NCI-H82 treated with DMSO at 0.1 percent for 48 hours (cell line): ENCODE measurements around the gene INO80D.
"Not testable (repeated sequence)": the region's sequence is repeated elsewhere in the genome, so short reads cannot be mapped to it uniquely, and the experiment has no call there.

Experiments used
- DNase-seq: peaks from one replicate; lab custom pipeline; 2025; ENCODE audit not compliant: unreplicated experiment; lab: John Stamatoyannopoulos, UW

INO80D gene

DNA sequence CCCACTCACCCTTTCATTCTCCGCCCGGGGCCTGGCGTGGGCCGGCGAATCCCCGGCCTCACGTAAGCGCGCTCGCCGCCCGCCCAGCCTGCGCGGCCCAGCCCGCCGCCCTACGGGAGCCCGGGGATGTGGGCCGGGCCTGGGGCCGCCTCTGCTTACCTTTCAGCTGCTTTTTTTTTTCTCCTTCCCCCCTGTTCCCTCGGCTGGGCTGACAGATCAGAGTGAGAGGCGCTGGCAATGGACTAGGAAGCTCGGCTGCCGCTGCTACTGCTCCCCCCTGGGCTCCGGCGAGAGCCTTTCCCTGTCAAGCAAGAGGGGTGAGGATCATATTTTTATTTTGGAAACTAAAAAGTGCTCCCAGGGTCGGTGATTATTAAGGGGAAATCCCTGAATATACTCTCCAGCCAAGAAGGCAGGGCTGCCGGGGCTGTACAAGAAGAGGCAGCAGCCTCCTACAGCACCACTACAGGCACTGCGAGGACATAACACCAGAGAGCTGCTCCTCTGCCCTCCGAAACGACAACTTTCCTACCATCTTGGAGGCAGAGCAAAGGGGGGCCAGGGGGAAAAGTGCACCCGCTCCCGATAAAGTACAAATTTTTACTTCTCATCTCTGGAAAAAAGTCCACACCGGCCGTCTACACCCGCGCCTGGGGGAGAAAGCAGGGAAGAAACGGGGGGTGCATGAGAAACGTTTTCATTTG is at the start of gene INO80D:
Gene INO80D, minus strand, starts transcription at position 433 of the 704 bp plus-strand sequence. CDS start 23,158 bp downstream, outside the sequence.
- peak; percentile 87 for DNase-seq

GRCh38 chr2:206127656-206128055 is 41.7 kb upstream of the INO80D start:
- DNase-seq: no peak

GRCh38 chr2:206125901-206126300 is 39.9 kb upstream of the INO80D start:
- DNase-seq: no peak

GRCh38 chr2:206122569-206122968 is 36.6 kb upstream of the INO80D start:
- not testable (repeated sequence) for DNase-seq

DNA sequence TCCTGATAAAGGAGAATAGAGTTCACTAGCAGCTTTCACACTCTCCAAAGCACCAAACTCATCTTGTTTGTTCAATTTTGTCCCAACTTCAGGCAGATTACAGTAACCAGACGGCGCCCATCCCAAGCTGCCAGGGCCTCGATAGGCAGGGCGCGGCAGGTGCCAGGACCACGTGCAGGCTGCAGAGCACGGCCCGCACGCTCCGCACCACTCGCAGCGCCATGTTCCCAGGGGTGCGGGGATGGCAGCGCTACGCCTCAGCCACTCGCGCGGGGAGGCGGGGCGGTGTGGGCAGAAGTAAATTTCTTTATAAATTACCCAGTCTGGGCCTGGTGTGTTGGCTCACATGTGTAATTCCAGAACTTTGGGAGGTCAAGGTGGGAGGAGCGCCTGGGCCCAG is 30.3 kb upstream of the INO80D start:
- no peak for DNase-seq

DNA sequence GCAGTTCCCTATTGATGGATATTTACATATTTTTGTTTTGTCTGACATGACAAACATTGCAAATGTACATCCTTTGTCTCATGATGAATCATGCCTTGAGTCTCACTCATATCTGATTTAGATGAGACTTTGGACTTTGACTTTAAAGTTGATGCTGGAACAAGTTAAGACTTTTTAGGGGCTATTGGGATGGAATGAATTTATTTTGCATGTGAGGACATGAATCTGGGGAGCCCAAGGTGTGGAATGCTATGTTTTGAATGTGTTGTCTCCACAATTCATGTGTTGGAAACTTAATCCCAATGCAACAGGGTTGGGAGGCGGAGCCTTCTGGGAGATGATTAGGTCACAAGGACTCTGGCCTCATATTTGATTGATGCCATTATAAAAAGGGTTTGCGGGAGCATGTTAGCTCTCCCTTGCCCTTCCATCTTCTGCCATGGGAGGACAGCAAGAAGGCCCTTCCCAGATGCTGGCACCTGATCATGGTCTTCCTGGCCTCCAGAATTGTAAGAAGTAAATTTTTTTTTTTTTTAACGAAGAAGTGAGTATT is 29.1 kb upstream of the INO80D start:
- DNase-seq: no peak

DNA sequence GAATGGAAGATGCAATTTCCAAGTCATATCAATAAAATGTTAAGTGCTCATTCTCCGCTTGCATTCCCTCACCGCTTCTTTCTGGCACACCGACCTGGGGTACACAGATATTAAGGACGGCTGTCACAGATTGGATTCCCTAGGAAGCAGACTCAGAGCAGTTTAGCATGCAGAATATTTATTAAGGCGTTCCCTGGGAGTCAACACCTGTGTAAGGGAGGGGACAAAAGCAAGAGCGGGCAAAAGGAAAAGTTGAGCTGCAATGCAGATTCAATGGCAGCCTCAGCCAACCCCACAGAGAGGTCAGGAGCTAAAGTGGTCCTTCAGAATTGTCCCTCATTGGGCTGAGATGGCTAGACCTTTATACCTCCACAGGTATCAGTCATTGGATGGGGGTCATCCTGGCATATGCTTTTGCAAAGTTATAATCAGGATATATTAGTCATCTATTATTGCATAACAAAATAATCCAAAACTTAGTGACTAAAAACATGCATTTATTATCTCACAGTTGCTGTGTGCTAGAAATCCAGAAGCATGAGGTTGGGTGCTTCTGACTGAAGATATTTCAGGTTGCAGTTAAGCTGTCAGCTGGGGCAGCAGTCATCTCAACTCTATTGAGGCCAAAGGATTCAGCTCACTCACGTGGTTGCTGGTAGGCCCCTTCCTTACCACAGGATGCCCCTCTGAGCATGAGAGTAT is 27.0 kb upstream of the INO80D start:
- DNase-seq: no peak

DNA sequence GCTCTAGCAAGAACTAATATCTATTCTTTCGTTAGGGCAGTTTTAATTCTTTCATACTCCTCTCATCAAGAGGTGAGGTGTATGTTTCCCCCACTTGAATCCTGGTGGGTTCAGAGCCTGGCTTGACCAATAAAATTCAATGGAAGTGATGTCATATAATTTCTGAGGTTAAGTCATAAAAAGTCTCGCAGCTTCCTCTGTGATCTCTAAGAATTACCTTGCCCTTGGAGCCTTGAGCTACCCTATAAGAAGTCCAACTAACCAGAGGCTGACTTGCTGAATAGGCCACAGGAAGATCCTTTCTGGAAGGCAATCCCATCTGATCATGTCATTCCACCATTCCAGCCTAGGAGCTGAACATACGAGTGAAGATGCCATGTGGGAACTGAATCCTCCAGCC is 26.1 kb upstream of the INO80D start:
- no peak for DNase-seq

- DNase-seq: no peak
Measured at GRCh38 chr2:206108713-206109112, 22.7 kb upstream of the INO80D start.

GRCh38 chr2:206105541-206105940 is 19.6 kb upstream of the INO80D start:
- no peak for DNase-seq

DNA sequence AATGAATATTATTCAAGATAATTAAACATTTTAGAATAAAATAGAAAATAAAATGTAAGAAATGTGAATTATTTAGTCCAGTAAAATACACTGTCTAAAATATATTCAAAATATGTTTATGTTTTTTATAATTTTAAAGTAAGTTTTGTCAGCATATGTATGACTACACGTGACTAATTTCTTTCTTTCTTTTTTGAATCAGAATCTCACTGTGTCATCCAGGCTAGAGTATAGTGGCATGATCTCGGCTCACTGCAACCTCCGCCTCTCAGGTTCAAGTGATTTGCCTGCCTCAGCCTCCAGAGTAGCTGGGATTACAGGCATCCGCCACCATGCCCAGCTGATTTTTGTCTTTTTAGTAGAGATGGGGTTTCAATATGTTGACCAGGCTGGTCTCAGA is 19.1 kb upstream of the INO80D start:
- DNase-seq: no peak

GRCh38 chr2:206098872-206099271 is 12.9 kb upstream of the INO80D start:
- not testable (repeated sequence) for DNase-seq

DNA sequence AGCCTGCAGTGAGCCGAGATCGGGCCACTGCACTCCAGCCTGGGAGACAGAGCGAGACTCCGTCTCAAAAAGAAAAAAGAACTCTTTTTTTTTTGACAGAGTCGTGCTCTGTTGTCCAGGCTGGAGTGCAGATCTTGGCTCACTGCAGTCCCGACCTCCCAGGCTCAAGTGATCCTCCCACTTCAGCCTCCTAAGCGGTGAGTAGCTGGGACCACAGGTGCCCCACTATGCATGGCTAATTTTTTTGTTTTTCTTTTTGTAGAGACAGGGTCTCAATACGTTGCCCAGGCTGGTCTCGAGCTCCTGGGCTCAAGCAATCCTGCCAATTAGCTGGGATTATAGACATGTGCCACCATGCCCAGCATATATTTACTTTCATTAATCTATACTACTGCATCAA is 12.5 kb upstream of the INO80D start:
- no peak for DNase-seq

- no peak for DNase-seq
Measured at GRCh38 chr2:206096876-206097275, 10.9 kb upstream of the INO80D start.

DNA sequence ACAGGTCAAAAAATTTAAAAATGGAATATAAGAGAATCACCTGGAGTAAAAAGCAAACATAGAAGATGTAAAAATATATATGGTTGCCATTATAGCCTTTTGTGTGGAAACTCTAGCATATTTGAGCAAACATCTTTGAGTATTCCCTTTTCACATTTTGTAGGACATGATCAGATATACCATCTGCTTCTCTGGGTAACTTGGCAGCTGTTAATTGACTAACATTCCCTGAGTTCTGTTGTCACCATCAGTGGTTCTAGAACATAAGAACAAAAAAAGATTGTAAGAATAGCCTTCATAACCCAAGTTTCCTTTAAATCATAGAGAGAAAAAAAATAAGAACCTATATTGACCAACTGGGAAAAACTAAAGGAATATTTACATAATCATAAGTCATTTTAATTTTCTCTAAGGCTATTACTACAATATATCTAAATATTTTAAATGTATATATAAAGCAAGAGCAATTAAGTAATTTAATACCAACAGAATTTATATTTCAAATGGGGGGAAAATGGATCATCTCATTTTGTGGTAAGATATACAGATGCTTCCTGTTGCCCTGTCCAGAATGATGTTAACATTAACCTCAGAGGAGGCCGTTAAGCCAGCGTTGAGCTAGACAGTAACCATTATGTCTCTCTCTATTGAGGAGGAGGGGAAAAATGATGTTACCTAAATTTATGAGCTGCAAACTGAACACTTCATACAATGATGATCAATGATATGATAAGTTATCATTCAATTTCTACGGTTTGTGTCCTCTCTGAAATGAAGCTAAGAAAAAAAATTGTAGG is 9.8 kb upstream of the INO80D start:
- DNase-seq: no peak

DNA sequence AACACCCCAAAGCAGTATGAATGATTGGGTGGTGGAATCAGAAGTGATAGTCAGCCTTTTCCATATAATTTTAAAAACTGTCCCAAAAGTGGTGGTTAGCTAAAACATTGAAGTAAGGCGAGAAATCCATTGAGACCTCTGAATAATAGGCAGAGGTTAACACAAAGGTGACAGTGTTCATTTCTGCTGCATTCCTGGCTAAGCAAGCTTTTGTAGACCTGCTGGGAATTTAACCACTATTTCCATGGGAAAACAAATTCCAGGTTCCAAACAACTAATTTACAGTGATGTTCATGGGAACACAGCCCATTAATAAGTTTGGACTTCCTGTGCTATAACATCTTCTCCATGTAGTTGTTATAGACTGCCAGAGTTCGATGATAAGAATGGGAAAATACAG is 6.3 kb upstream of the INO80D start:
- no peak for DNase-seq

DNA sequence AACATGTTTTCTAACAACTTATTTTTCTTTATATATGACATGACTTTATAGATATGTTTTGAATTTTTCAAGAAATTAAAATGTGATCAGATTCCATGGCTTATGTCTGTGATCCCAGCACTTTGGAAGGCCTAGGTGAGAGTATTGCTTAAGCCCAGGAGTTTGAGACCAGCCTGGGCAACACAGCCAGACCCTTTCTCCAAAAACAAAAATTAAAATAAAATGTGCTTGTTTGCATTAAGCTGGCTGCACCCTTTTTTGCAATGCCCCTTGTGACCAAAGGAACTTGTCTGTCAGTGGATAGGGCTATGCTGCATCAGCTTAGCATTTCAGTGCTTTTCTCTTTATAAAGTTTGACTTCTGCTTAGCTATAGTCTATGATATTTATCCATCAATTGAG is 2.3 kb upstream of the INO80D start:
- DNase-seq: no peak

GRCh38 chr2:206086716-206087350 is 859 bp upstream of the INO80D start:
- DNase-seq: no peak

- DNase-seq: no peak
Measured at GRCh38 chr2:206084870-206085741, 868 bp downstream of the INO80D start.

- DNase-seq: peak; percentile 35
Measured at GRCh38 chr2:206084439-206084869, 1.5 kb downstream of the INO80D start.
